Smooth muscle cell (in vitro differentiated cells): Measurements from ENCODE around the gene PNPLA6. TPM values are rescaled to one million over a fixed set of nuclear protein-coding genes. Genes with fewer than 3 reads are reported as not detected.

Source experiments
- DNase-seq: peaks from one replicate; lab custom pipeline; 2025; ENCODE audit not compliant: unreplicated experiment; lab: John Stamatoyannopoulos, UW
- H2AFZ ChIP-seq: fragments of 200-600 bp; sonication (generic); 2 replicates; pipeline ENCODE4 v1.6.0; 2016; ENCODE audit warnings: antibody characterized with exemption, low read depth, mild to moderate bottlenecking
- H3F3A ChIP-seq: fragments of 200-600 bp; sonication (generic); 2 replicates; pipeline ENCODE4 v1.6.0; 2017; ENCODE audit warnings: antibody characterized with exemption, low read depth
- H3K27ac ChIP-seq: fragments of 200-600 bp; sonication (generic); 2 replicates; pipeline ENCODE4 v1.5.1; 2016; ENCODE audit warnings: low read depth, mild to moderate bottlenecking
- H3K27me3 ChIP-seq: fragments of 200-600 bp; sonication (generic); 2 replicates; pipeline ENCODE4 v1.6.1; 2016; ENCODE audit warnings: low read depth, mild to moderate bottlenecking
- H3K36me3 ChIP-seq: fragments of 200-600 bp; sonication (generic); 2 replicates; pipeline ENCODE4 v1.5.1; 2016; ENCODE audit warnings: low read depth
- H3K4me1 ChIP-seq: fragments of 200-600 bp; sonication (generic); 2 replicates; pipeline ENCODE4 v1.5.1; 2016; ENCODE audit warnings: low read depth
- H3K4me2 ChIP-seq: fragments of 200-600 bp; sonication (generic); 2 replicates; pipeline ENCODE4 v1.6.0; 2016; ENCODE audit warnings: mild to moderate bottlenecking
- H3K4me3 ChIP-seq: fragments of 200-600 bp; sonication (generic); 2 replicates; pipeline ENCODE4 v1.5.1; 2016; ENCODE audit warnings: mild to moderate bottlenecking
- H3K79me2 ChIP-seq: fragments of 200-600 bp; sonication (generic); 2 replicates; pipeline ENCODE4 v1.6.0; 2016; ENCODE audit warnings: low read depth, mild to moderate bottlenecking
- H3K9ac ChIP-seq: fragments of 200-600 bp; sonication (generic); 2 replicates; pipeline ENCODE4 v1.6.0; 2016; ENCODE audit warnings: low read depth
- H3K9me3 ChIP-seq: fragments of 200-600 bp; sonication (generic); replicated peaks from 2 replicates; pipeline ENCODE4 v1.5.1; 2016; ENCODE audit warnings: low read depth
- H4K20me1 ChIP-seq: fragments of 200-600 bp; sonication (generic); 2 replicates; pipeline ENCODE4 v1.6.0; 2016; ENCODE audit warnings: low read depth
- CTCF ChIP-seq: fragments of 200-600 bp; sonication (generic); IDR thresholded peaks from 2 replicates; pipeline ENCODE4 v1.5.1; 2017; ENCODE audit warnings: borderline replicate concordance, mild to moderate bottlenecking, antibody characterized with exemption; ENCODE audit not compliant: insufficient read depth, poor library complexity, severe bottlenecking
- WGBS: methylation state at CpG from one replicate; pipeline ENCODE4 v1.1.7; 2016; ENCODE audit warnings: low lambda C conversion rate; 5-methylcytosine and 5-hydroxymethylcytosine counted together
- polyA plus RNA-seq: library from polyadenylated mRNA; unstranded; fragments of >200 nt; fragmentation: Nextera tagmentation; extraction: Ambion mirVana; gene quantifications from 2 replicates; pipeline ENCODE4 v1.2.1, GENCODE V29; 2016
- total RNA-seq: library from RNA; depleted of rRNA; stranded (reverse); fragments of >200 nt; gene quantifications from 2 replicates; pipeline ENCODE4 v1.2.3, GENCODE V29; 2014

PNPLA6 gene
- total and polyA plus RNA-seq, 2 experiments from 2014 or later, result 22.3 to 55.6 TPM

GRCh38 chr19:7528522-7529245, 6.8 kb upstream of the PNPLA6 start:
- no peaks in the 10 kb centered on the region for H3F3A ChIP-seq
- no peak overlapping the region for H3K9ac ChIP-seq
- H3K4me1 ChIP-seq, result peaks cover under 1% of the 10 kb centered on the region
- 95% methylated on average over 32 of the region's 32 CpGs for WGBS
- no peaks in the 10 kb centered on the region for H3K79me2 ChIP-seq
- H3K27ac ChIP-seq, result no peak overlapping the region
- no peaks in the 10 kb centered on the region for H4K20me1 ChIP-seq
- H3K27me3 ChIP-seq, result no peaks in the 10 kb centered on the region
- no peaks in the 10 kb centered on the region for H3K9me3 ChIP-seq
- H3K36me3 ChIP-seq, result no peaks in the 10 kb centered on the region
- H3K4me2 ChIP-seq, result no peak overlapping the region
- TF ChIP-seq CTCF, result no peak
- H3K4me3 ChIP-seq, result no peak overlapping the region
- DNase-seq, result no peak
- no peak overlapping the region for H2AFZ ChIP-seq

- Histone ChIP-seq H3K4me3 (no peak overlapping the region), H3K36me3 (no peaks in the 10 kb centered on the region), H3K27ac (no peak overlapping the region), H3K4me2 (no peak overlapping the region), H4K20me1 (no peaks in the 10 kb centered on the region), H3K4me1 (no peaks in the 10 kb centered on the region), H3K9me3 (no peaks in the 10 kb centered on the region), H3F3A (no peaks in the 10 kb centered on the region), H2AFZ (no peak overlapping the region), H3K27me3 (no peaks in the 10 kb centered on the region), H3K79me2 (no peaks in the 10 kb centered on the region), H3K9ac (no peak overlapping the region)
- DNase-seq, result no peak
- TF ChIP-seq CTCF, result no peak
- 86% methylated on average over 12 of the region's 15 CpGs for WGBS
Observed at GRCh38 chr19:7529246-7529600, 6.3 kb upstream of the PNPLA6 start.

GRCh38 chr19:7529610-7530490, 5.7 kb upstream of the PNPLA6 start:
- Histone ChIP-seq H3K36me3 (no peaks in the 10 kb centered on the region), H3K9ac (no peak overlapping the region), H3K27me3 (no peaks in the 10 kb centered on the region), H4K20me1 (no peaks in the 10 kb centered on the region), H3K27ac (no peak overlapping the region), H3K9me3 (no peaks in the 10 kb centered on the region), H3K4me2 (no peak overlapping the region), H3K4me1 (no peaks in the 10 kb centered on the region), H3K4me3 (no peak overlapping the region), H3K79me2 (no peaks in the 10 kb centered on the region), H3F3A (no peaks in the 10 kb centered on the region), H2AFZ (no peak overlapping the region)
- DNase-seq, result no peak
- no peak for TF ChIP-seq CTCF
- 94% methylated on average over 31 of the region's 33 CpGs for WGBS
